SK-N-SH (cell line): ENCODE results near the gene FH. TPM values are rescaled to one million over a fixed set of nuclear protein-coding genes. Genes with fewer than 3 reads are reported as not detected.

Experiments
- CTCF ChIA-PET: fragments of 300-600, 350-600 bp; formaldehyde crosslinking; extraction: SDS; loops from one replicate; lab custom pipeline; 2021; lab: Yijun Ruan, JAX
- POLR2A ChIA-PET: fragments of 350-600 bp; sonication (Branson Sonifier 250); formaldehyde crosslinking; extraction: SDS; loops from one replicate; lab custom pipeline; 2020; ENCODE audit warnings: antibody characterized with exemption, inconsistent platforms; lab: Yijun Ruan, JAX
- DNase-seq: peaks from one replicate; pipeline ENCODE4 v3.0.0; 2012
- H2AFZ ChIP-seq: fragments of 200-600 bp; sonication (generic); 2 replicates; pipeline ENCODE4 v1.8.1; 2016; ENCODE audit warnings: antibody characterized with exemption, mild to moderate bottlenecking, low read depth
- H3F3A ChIP-seq: fragments of 200-600 bp; sonication (generic); replicated peaks from 2 replicates; pipeline ENCODE3; 2016; ENCODE audit warnings: antibody characterized with exemption, mild to moderate bottlenecking; ENCODE audit not compliant: insufficient read depth
- H3K27ac ChIP-seq, 2 experiments: fragments of 200-500 bp in 1 of 2; fragments of 200-600 bp in 1 of 2; sonication (Bioruptor generic) in 1 of 2; sonication (generic), shearing (Covaris generic) in 1 of 2; 2 replicates each; pipeline versions ENCODE4 v1.5.1 to v1.6.1; 2014 to 2016; ENCODE audit warnings: low read depth in 2 of 2, inconsistent platforms in 1 of 2, low read length in 1 of 2, mild to moderate bottlenecking in 1 of 2, mixed read lengths in 1 of 2
- H3K27me3 ChIP-seq: fragments of 200-600 bp; sonication (generic), shearing (Covaris generic); 2 replicates; pipeline ENCODE4 v1.6.1; 2016; ENCODE audit warnings: mixed run types; ENCODE audit not compliant: insufficient read depth
- H3K36me3 ChIP-seq, 2 experiments: fragments of 200-500 bp in 1 of 2; fragments of 200-600 bp in 1 of 2; sonication (Bioruptor generic) in 1 of 2; sonication (generic) in 1 of 2; replicated peaks in 1 of 2; 2 replicates each; pipeline versions ENCODE3 to v1.5.1; 2014 to 2016; ENCODE audit warnings: low read length in 1 of 2, mild to moderate bottlenecking in 1 of 2; ENCODE audit not compliant: insufficient read depth in 2 of 2, control insufficient read depth in 1 of 2
- H3K4me1 ChIP-seq, 2 experiments: fragments of 200-500 bp in 1 of 2; fragments of 200-600 bp in 1 of 2; sonication (Bioruptor generic) in 1 of 2; sonication (generic), shearing (Covaris generic) in 1 of 2; 2 replicates each; pipeline versions ENCODE4 v1.5.1 to v1.6.1; 2014 to 2016; ENCODE audit warnings: low read depth in 1 of 2, low read length in 1 of 2, mixed run types in 1 of 2; ENCODE audit not compliant: insufficient read depth in 2 of 2, control insufficient read depth in 1 of 2
- H3K4me2 ChIP-seq: fragments of 200-600 bp; sonication (generic), shearing (Covaris generic); 2 replicates; pipeline ENCODE4 v1.6.1; 2017; ENCODE audit warnings: mixed run types
- H3K4me3 ChIP-seq, 2 experiments: fragments of 200-500 bp in 1 of 2; fragments of 200-600 bp in 1 of 2; sonication (Bioruptor generic) in 1 of 2; sonication (generic), shearing (Covaris generic) in 1 of 2; 2 replicates each; pipeline versions ENCODE4 v1.5.1 to v1.8.1; 2014 to 2016; ENCODE audit warnings: low read depth in 2 of 2, inconsistent platforms in 1 of 2, low read length in 1 of 2, mild to moderate bottlenecking in 1 of 2, mixed read lengths in 1 of 2, moderate library complexity in 1 of 2
- H3K79me2 ChIP-seq: fragments of 200-600 bp; sonication (generic); 2 replicates; pipeline ENCODE4 v1.8.1; 2017; ENCODE audit warnings: mild to moderate bottlenecking; ENCODE audit not compliant: insufficient read depth
- H3K9ac ChIP-seq: fragments of 200-600 bp; sonication (generic); 2 replicates; pipeline ENCODE4 v1.6.1; 2017; ENCODE audit warnings: mixed run types
- H3K9me2 ChIP-seq: fragments of 200-600 bp; sonication (generic); 2 replicates; pipeline ENCODE4 v1.6.1; 2017; ENCODE audit warnings: mixed run types
- H3K9me3 ChIP-seq: fragments of 200-600 bp; sonication (generic); 2 replicates; pipeline ENCODE4 v1.6.1; 2017; ENCODE audit warnings: mixed run types, mild to moderate bottlenecking, moderate library complexity
- H4K20me1 ChIP-seq: fragments of 200-600 bp; sonication (generic); 2 replicates; pipeline ENCODE4 v1.6.1; 2017; ENCODE audit warnings: mild to moderate bottlenecking, mixed run types; ENCODE audit not compliant: insufficient read depth
- CHD2 ChIP-seq: fragments of 150-350 bp; IDR thresholded peaks from 2 replicates; pipeline ENCODE4 v1.6.1; 2018; ENCODE audit warnings: low read length; ENCODE audit not compliant: partially characterized antibody
- ELF1 ChIP-seq: IDR thresholded peaks from 2 replicates; pipeline ENCODE4 v1.4.0; 2012
- EZH2phosphoT487 ChIP-seq: fragments of 200-600 bp; sonication (generic); IDR thresholded peaks from 2 replicates; pipeline ENCODE4 v1.6.1; 2017; ENCODE audit warnings: low read depth, mixed run types, mild to moderate bottlenecking, antibody characterized with exemption, moderate library complexity, borderline replicate concordance
- FOSL2 ChIP-seq: IDR thresholded peaks from 2 replicates; pipeline ENCODE4 v1.4.0; 2012; ENCODE audit warnings: low read depth, mild to moderate bottlenecking, moderate library complexity, borderline replicate concordance
- FOXJ3 ChIP-seq: sonication (generic); formaldehyde crosslinking; IDR thresholded peaks from 2 replicates; pipeline ENCODE4 v1.5.1; 2020; ENCODE audit warnings: mild to moderate bottlenecking, missing genetic modification reagents
- FOXM1 ChIP-seq: IDR thresholded peaks from 2 replicates; pipeline ENCODE4 v1.4.0; 2012; ENCODE audit warnings: low read depth, mild to moderate bottlenecking
- GABPA ChIP-seq: IDR thresholded peaks from 2 replicates; pipeline ENCODE4 v1.4.0; 2012; ENCODE audit warnings: low read depth, mild to moderate bottlenecking
- JUND ChIP-seq: IDR thresholded peaks from 2 replicates; pipeline ENCODE4 v1.4.0; 2012
- PBX3 ChIP-seq: IDR thresholded peaks from 2 replicates; pipeline ENCODE4; 2012
- POLR2AphosphoS5 ChIP-seq: IDR thresholded peaks from 2 replicates; pipeline ENCODE4 v1.6.1; 2012; ENCODE audit warnings: low read depth, low read length
- RAD21 ChIP-seq: IDR thresholded peaks from 2 replicates; pipeline ENCODE4 v1.6.1; 2012; ENCODE audit warnings: mild to moderate bottlenecking, low read length
- RCOR1 ChIP-seq: fragments of 150-350 bp; IDR thresholded peaks from 2 replicates; pipeline ENCODE4 v1.6.1; 2017; ENCODE audit warnings: antibody characterized with exemption, low read length
- RFX5 ChIP-seq: IDR thresholded peaks from 2 replicates; pipeline ENCODE4 v1.6.1; 2012; ENCODE audit warnings: mild to moderate bottlenecking, improper control_type of control experiment, low read length
- RXRA ChIP-seq: IDR thresholded peaks from 2 replicates; pipeline ENCODE4 v1.4.0; 2012; ENCODE audit warnings: low read depth, mild to moderate bottlenecking, borderline replicate concordance
- TEAD4 ChIP-seq: IDR thresholded peaks from 2 replicates; pipeline ENCODE4 v1.4.0; 2012; ENCODE audit warnings: mild to moderate bottlenecking, borderline replicate concordance; ENCODE audit not compliant: insufficient read depth
- USF1 ChIP-seq: IDR thresholded peaks from 2 replicates; pipeline ENCODE4 v1.4.0; 2012; ENCODE audit warnings: low read depth, borderline replicate concordance
- WGBS: methylation state at CpG from one replicate; pipeline ENCODE4 v1.1.6; 2017; ENCODE audit warnings: low lambda C conversion rate; 5-methylcytosine and 5-hydroxymethylcytosine counted together
- polyA plus RNA-seq, 3 experiments: library from polyadenylated mRNA; depleted of rRNA; stranded (reverse); fragments of >200 nt; gene quantifications; 2 replicates each; pipeline ENCODE4 v1.2.3, GENCODE V29; 2012
- TF ChIP-seq, protein P1 (sequence below): IDR thresholded peaks from 2 replicates; pipeline ENCODE4 v1.6.1; 2012; ENCODE audit warnings: mild to moderate bottlenecking, low read depth, low read length, moderate library complexity
- TF ChIP-seq, protein P2 (sequence below): IDR thresholded peaks from 2 replicates; pipeline ENCODE4 v1.4.0; 2012; ENCODE audit warnings: low read depth, borderline replicate concordance

Gene FH
- polyA plus RNA-seq, 1 of the 3 experiments (the other 2 are of a cell fraction), result 48.1 TPM

GRCh38 chr1:241551759-241552638 lies 32.4 kb upstream of the FH start:
- H3K9ac ChIP-seq, result no peak overlapping the region
- CTCF ChIA-PET, result no interaction called here
- TF ChIP-seq RAD21 (no peak), RXRA (no peak), FOXM1 (no peak), ELF1 (no peak), JUND (no peak), EZH2phosphoT487 (no peak), RFX5 (no peak)
- TF ChIP-seq, all 33 proteins: peak for 0
- Histone ChIP-seq H3F3A (no peaks in the 10 kb centered on the region), H3K27me3 (no peaks in the 10 kb centered on the region), H3K9me2 (no peaks in the 10 kb centered on the region), H2AFZ (no peak overlapping the region), H4K20me1 (no peaks in the 10 kb centered on the region), H3K4me1 (no peaks in the 10 kb centered on the region), H3K27ac (no peak overlapping the region), H3K79me2 (no peaks in the 10 kb centered on the region), H3K4me2 (no peak overlapping the region), H3K9me3 (no peaks in the 10 kb centered on the region), H3K4me3 (no peak overlapping the region), H3K36me3 (no peaks in the 10 kb centered on the region)
- 78% methylated on average over 22 of the region's 22 CpGs for WGBS
- DNase-seq, result no peak
- POLR2A ChIA-PET, result no interaction called here

DNA sequence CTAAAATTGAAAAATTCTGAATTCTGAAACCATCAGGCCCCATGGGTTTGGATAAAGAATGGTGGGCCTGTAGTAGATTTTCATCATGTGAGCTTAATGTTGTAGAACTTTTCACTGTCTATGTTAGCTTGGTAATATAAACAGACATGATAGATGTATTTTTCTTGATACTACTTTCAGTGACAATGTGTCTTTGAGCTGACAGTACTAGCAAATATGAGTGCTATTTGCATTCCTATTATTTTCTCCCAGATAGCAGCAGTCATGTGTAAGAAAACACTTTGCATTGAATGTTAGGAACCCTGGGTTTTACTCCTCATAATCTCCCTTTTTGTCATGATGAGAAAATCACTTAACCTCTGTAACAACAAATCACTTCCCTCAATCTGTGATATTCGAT lies 30.8 kb upstream of the FH start:
- POLR2A ChIA-PET, result no interaction called here
- TF ChIP-seq RFX5, result no peak
- no peak for TF ChIP-seq USF1
- no peak for TF ChIP-seq FOXM1
- no peak for TF ChIP-seq JUND
- TF ChIP-seq POLR2AphosphoS5, result no peak
- TF ChIP-seq, protein P1, sequence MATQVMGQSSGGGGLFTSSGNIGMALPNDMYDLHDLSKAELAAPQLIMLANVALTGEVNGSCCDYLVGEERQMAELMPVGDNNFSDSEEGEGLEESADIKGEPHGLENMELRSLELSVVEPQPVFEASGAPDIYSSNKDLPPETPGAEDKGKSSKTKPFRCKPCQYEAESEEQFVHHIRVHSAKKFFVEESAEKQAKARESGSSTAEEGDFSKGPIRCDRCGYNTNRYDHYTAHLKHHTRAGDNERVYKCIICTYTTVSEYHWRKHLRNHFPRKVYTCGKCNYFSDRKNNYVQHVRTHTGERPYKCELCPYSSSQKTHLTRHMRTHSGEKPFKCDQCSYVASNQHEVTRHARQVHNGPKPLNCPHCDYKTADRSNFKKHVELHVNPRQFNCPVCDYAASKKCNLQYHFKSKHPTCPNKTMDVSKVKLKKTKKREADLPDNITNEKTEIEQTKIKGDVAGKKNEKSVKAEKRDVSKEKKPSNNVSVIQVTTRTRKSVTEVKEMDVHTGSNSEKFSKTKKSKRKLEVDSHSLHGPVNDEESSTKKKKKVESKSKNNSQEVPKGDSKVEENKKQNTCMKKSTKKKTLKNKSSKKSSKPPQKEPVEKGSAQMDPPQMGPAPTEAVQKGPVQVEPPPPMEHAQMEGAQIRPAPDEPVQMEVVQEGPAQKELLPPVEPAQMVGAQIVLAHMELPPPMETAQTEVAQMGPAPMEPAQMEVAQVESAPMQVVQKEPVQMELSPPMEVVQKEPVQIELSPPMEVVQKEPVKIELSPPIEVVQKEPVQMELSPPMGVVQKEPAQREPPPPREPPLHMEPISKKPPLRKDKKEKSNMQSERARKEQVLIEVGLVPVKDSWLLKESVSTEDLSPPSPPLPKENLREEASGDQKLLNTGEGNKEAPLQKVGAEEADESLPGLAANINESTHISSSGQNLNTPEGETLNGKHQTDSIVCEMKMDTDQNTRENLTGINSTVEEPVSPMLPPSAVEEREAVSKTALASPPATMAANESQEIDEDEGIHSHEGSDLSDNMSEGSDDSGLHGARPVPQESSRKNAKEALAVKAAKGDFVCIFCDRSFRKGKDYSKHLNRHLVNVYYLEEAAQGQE, result no peak
- no peak for TF ChIP-seq PBX3
- no peak for TF ChIP-seq TEAD4
- no peak for TF ChIP-seq RXRA
- TF ChIP-seq GABPA, result no peak
- no peak for TF ChIP-seq FOXJ3
- TF ChIP-seq CHD2, result no peak
- no peak for TF ChIP-seq RCOR1
- no peak for TF ChIP-seq FOSL2
- TF ChIP-seq, protein P2, sequence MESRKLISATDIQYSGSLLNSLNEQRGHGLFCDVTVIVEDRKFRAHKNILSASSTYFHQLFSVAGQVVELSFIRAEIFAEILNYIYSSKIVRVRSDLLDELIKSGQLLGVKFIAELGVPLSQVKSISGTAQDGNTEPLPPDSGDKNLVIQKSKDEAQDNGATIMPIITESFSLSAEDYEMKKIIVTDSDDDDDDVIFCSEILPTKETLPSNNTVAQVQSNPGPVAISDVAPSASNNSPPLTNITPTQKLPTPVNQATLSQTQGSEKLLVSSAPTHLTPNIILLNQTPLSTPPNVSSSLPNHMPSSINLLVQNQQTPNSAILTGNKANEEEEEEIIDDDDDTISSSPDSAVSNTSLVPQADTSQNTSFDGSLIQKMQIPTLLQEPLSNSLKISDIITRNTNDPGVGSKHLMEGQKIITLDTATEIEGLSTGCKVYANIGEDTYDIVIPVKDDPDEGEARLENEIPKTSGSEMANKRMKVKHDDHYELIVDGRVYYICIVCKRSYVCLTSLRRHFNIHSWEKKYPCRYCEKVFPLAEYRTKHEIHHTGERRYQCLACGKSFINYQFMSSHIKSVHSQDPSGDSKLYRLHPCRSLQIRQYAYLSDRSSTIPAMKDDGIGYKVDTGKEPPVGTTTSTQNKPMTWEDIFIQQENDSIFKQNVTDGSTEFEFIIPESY, result no peak

More for the DNA sequence above, 30.8 kb upstream of the FH start:
- WGBS, result 14% methylated on average over 1 of the region's 1 CpG
- no peaks in the 10 kb centered on the region for H3K79me2 ChIP-seq
- no peak overlapping the region for H3K9ac ChIP-seq
- no peak overlapping the region for H3K4me2 ChIP-seq
- no peaks in the 10 kb centered on the region for H4K20me1 ChIP-seq
- H3K4me1 ChIP-seq, result no peaks in the 10 kb centered on the region
- no peak overlapping the region for H3K27ac ChIP-seq
- no peaks in the 10 kb centered on the region for H3K9me2 ChIP-seq
- H3K9me3 ChIP-seq, result no peaks in the 10 kb centered on the region
- no peaks in the 10 kb centered on the region for H3F3A ChIP-seq
- no peaks in the 10 kb centered on the region for H3K36me3 ChIP-seq
- H3K27me3 ChIP-seq, result no peaks in the 10 kb centered on the region
- CTCF ChIA-PET, result interaction anchor here (0.9 to 1.1 kb wide), 3 partner anchors 16 to 95 kb away, joined by 3 to 4 read pairs (median 4); no protein-coding TSS in a partner anchor
- H2AFZ ChIP-seq, result no peak overlapping the region
- no peak overlapping the region for H3K4me3 ChIP-seq
- no peak for DNase-seq
